ENCODE measurements around the gene POMT1.

DNA sequence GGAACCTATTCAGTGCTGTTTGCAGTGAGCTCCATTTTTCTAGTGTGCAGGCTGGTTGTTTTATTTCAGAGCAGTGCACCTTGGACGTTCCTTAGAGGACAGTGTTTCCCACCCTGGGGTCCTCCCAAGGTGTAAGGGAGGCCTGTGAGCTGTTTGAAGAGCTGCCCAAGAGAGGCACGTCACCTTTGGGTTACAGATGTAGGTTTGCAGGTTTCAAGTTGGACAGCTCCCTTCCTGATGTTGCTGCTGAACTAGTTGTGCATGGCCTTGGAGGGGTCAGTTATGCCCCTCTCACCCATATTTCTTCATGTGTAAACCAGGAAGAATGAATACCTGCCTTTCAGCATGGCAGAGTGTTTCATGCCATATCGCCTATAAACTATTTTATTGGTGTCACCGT lies 34.7 kb upstream of the POMT1 start:
- TF ChIP-seq, protein P1, sequence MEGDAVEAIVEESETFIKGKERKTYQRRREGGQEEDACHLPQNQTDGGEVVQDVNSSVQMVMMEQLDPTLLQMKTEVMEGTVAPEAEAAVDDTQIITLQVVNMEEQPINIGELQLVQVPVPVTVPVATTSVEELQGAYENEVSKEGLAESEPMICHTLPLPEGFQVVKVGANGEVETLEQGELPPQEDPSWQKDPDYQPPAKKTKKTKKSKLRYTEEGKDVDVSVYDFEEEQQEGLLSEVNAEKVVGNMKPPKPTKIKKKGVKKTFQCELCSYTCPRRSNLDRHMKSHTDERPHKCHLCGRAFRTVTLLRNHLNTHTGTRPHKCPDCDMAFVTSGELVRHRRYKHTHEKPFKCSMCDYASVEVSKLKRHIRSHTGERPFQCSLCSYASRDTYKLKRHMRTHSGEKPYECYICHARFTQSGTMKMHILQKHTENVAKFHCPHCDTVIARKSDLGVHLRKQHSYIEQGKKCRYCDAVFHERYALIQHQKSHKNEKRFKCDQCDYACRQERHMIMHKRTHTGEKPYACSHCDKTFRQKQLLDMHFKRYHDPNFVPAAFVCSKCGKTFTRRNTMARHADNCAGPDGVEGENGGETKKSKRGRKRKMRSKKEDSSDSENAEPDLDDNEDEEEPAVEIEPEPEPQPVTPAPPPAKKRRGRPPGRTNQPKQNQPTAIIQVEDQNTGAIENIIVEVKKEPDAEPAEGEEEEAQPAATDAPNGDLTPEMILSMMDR (IDR thresholded peaks at IDR 0.05), result no peak
- TF ChIP-seq POLR2A (IDR thresholded peaks at IDR 0.05) (no peak), POLR2AphosphoS5 (IDR thresholded peaks at IDR 0.05; ENCODE audit: insufficient read depth in 1 of 2, low read depth in 1 of 2) (no peak)
